NCI-H2171 treated with DMSO at 0.1 percent for 48 hours (cell line): ENCODE results near the gene NUDT16L1.

Experiments used
- DNase-seq: peaks from one replicate; lab custom pipeline; 2025; lab: John Stamatoyannopoulos, UW

Gene NUDT16L1

DNA sequence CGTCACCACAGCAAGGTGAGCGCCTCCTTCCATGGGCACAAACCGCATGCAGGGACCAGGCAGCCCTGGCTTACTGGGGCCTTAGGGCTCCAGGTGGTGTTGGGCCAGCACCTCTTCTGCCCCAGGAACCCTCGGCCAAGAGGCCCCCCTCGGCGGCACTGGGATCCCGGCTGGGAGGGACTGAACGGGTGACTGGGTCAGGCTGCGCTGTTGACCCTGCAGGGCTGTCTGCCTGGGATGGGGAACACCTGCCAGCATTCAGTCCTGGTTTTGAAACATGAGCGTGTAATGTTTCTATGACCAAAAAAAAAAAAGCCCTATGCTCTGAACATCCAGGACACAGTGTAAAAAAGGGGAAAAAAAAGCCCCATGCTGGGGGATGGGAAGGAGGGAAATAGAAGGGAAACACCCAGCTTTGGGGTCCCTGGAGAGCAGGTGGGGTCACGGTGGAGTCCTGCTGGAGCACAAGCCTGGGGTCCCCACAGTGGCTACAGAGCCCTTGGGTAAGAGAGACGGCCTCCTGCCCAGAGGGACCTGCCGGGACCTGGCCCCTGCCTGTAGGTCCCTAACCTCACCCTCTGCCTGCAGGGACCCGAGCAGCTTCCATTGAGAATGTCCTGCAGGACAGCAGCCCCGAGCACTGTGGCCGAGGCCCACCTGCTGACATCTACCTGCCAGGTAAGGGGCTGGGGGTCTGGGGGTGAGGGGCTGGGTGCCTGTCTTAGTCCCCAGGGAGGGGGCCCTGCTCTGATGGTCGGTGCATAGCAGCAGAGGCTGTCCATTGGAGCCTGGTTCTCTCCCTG lies 9.9 kb upstream of the NUDT16L1 start:
- DNase-seq: no peak

DNA sequence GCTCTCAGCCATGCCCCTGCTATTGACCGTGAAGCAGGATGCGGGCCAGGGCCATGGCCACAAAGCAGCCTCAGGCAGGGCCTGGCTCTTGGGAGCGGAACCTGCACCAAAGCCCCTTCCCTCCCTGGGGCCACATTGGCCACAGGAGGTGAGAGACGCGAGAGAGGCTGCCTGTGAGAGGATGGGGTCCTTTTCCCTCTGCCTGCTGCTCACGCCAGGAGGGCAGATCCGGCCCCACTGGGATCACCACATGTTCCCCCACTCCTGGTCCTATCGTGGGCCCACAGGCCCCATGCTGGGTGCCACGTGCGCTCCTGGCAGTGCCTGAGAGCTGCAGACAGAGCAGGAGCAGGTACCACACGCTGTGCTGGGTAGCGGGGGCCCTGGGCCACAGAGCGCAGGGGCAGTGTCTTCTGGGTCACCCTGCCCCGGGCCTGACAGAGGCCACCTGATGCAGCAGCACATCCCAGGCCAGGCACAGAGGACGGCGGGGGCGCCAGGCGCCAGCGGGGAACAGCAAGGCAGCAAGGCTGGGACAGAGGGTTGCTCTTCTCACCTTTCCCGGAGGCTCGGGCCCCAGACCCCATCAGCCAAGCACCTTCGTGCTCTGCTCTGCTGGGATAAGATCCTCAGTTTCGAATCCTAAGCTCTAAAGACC lies 9.2 kb upstream of the NUDT16L1 start:
- DNase-seq: no peak

DNA sequence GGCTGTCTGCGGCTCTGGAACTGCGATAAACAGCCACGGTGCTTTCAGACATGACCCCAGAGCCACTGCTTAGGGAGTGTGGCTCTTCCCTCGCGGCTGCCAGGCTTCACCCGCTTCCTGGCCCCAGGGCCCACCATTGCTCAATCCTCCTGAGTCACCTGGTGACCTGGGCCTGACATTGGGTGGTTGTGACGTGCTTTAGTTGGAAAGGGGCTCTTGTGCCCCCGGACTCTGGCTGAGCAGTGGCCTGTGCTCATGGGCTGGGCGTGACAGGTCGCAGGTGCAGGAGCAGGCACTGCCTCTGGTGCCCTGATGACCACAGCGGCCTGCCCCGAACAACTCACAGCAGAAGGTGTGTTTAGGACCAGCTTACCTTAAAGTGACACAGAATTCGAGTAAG lies 8.6 kb upstream of the NUDT16L1 start:
- DNase-seq: no peak

DNA sequence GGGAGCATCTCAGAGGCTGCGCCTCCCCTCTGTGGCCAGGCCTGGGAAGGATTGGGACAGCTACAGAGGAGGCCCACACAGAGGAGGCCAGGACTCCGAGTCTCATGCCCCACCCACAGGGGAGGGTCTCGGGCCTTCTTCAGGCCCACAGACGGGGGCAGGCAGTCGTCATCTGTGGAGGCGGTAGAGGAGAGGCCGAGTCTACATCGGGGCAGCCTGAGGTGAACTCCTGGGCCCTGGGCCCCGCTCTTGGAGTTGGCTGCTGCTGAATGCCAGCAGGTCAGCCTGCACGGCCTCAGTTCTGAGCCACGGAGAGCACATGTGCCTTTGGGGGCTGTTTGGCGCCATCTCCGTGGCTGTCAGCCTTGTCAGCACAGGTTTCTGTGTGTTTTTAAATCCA lies 8.1 kb upstream of the NUDT16L1 start:
- DNase-seq: no peak

DNA sequence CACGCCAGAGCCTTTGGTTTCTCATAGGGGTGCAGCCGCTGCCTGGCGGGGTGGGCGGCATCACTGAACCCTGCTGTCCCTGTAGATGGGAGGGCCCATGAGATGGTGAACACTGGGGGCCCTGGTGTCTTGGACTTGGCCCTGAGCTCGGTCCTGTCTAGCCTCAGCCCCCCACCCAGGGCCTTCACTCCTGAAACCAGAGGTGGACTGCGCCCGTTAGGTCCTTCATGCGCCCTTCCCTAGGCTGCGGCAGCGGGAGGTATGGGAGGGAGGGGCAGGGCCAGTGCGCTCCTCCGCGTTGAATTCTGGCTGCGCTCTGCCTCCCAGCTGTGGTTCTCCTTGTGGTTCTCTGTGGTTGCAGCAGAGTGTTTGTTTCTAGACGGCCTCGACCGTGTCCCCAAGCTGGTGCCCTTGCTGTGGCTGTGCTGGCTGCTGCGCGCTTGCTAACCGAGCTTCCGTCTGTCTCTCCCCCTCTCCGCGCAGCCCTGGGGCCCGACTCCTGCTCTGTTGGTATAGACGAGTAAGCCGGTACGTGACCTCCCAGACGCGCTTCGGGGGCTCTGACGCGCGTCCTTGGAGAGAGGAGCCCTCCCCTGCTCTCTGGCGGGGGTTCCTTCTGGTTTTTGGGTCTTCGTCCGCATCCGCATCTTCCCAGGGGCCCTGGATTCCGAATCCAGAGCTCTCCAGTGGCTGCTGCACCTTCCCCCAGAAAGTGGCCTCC lies 7.4 kb upstream of the NUDT16L1 start:
- no peak for DNase-seq

DNA sequence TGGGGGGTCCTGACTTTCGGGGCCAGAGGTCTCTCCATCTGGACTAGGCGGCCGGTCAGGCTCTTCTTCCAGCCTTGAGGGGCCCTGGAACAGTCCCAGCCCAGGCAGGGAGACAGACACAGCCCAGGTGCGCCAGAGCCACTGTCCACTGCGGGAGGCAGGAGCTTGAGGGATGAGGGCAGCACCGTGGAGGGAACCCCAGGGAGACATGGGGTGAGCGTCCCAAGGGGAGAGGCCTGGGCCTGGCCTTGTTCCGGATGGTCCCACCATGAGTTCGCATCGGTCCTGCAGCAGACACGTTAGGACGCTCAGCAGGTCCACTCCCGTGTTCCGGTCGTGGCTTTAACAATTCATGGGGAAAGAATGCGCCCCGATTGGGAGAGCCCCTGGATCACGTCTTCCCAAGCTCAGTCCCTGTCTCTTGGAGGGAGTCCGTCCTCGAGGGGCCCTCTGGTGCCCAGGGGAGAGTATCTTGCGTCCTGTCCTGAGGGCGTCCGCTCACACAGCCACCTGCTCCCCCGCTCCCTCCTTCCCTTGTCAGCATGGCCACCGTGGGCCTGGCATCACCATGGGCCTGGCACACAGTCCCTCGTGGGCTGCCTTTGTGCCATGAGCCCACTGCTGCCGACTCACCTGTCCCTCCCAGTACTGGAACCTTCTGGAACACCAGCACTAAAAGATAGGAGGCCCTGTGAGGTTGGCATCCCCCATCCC lies 6.7 kb upstream of the NUDT16L1 start:
- DNase-seq: no peak

DNA sequence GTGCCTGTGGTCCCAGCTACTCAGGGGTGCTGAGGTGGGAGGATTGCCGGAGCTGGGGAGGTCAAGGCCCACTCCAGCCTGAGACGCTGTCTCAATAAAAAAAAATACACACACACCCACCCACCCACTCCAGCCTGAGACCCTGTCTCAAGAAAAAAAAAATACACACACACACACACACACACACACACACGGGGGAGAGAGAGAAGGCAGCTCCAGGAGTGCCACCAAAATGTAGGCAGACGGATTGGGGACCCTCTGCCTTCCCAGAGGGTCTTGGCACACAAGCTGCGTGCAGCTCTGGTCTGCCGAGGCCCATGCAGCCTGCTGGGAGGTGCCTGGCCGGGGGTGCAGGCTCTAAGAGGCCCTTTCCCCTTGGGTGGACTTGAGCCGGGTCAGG lies 5.9 kb upstream of the NUDT16L1 start:
- no peak for DNase-seq

DNA sequence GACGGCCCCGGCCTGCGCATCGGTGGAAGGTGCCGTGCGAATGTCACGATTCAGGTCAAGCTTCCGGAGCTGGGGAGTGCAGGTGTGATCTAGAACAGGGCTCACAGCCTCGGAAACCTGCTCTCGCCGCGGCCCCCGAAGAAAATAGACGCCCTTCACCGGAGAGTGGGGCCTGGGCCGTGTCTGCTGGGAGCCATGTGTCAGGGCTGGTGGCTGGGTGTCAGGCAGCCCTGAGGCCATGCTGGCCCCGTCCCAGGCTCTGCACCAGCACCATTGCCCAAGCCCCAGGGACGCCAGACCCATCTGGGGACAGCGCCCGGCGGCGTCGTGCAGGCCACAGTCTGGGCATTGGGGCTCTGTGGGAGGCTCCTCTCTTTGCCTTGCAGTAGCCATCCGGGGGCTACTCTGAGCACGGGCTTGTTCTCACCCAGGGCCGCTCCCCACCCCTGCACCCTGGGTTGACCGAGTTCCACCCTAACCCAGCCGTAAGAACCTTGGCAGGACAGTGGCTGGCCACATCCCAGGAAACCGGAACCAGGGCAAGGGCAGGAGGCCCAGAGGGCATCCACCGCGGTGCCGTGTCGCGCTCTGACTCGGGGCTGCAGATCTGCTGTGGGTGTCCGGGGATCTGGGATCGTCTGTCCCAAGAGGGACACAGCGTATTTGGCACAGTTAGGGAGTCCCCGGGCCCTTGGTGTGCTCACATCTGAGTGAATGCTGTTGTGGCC lies 5.3 kb upstream of the NUDT16L1 start:
- DNase-seq: no peak

DNA sequence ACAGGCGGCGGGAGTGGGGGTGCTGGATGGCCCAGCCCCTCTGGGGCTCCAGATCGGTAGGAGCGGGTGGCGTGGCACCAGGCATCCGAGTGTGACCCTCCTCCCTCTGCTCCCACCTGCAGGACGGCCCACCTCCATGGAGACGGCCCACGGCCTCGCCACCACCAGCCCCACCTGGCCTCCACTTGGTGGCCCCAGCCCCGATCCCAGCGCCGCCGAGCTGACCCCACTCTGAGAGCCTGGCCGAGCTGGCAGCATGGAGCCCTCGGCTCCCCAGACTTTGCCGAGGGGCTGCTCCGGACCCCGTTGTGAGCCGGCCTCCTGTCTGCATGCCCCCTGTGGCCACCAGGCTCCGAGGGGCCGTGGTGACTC lies 4.7 kb upstream of the NUDT16L1 start:
- no peak for DNase-seq

DNA sequence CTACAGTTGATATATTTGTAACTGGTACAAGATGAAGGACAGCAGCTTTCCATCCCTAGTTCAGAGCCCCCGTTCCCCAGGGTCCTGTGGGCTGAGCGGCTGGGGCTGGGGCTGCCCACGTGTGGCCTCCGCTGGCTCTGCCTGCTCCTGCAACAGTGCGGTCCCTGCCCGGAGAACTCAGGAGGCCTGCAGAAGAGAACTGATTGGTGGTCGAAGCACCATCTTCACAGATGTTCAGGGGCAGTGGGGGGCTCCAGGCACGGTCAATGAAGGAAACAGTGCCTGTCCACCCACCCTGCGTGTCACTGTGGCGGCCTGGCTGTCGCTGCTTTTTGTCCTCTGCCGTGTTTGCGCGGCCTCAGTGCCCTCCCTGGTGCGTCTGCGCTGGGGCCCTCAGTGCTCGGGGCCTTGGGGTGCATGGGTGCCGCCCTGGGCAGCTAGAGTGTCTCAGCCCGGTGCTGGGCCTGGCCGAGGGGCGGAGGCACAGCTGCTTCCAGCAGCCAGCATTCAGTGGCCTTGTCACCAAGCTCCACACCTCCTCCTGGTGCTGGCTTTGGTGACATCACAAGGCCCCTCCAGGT lies 4.2 kb upstream of the NUDT16L1 start:
- no peak for DNase-seq

DNA sequence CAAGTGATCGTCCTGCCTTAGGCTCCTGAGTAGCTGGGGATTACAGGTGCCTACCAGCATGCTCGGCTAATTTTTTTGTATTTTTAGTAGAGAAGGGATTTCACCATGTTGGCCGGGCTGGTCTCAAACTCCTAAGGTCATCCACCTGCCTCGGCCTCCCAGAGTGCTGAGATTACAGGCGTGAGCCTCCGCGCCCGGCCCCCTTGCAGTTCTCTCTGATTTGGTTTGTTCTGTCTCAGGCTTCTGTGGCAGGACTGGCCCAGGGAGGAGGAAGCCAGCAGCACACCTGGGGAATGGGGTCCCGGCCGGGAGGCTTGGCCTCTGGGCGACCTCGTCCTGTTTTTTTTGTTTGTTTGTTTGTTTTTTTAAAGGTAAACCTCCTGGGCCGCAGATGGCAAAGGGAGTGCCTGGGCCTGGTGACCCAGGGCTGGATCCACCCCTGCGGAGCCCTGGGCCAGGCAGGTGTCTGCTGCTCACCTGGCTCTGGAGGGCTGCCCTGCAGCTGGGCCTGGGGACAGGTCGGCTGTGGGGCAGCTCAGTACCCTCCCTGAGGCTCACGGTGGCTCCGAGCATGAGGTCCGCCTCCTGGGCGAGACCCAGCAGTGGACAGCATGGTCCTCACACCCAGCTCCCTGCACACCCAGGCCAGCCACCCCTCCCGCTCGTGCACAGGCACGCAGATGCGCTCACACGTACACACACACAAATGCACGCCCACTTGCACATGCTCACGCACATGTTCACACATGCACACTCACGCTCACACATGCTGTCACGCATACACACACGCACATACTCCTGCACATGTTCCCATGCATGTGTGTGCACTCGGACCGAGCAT lies 3.3 kb upstream of the NUDT16L1 start:
- no peak for DNase-seq

DNA sequence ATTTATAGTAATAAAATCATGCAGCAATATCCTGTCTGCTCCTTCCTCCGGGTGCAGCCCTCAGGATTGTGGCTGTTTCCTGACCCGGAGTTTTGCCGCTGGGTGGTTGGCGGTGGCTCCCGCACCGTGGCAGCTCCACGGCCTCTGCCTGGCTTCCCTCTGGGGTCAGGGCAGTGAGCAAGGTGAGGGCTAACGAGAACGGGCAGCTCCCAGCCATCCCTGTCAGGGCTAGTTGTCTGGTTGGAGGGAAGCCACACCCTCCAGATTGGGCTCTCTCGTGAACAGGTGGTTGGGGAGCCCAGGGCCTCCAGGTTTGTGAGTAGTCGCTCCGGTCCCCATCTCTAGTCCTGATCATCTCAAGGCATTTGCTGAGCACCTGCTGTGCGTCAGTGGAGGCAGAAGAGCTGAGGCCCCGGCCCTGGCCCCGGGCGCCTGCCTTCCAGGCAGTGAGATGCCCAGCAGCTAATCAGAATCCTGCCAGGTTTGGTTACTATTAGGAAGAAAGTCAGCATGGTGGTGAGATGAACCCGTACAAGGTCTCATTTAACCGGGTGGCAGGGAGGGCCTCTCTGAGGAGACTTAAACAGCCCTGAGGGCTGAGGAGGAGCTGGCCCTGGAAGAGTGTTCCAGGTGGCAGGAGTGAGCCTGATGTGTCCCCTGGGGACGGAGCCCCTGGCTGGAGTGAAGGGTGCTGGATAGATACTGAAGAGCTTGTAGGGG lies 2.3 kb upstream of the NUDT16L1 start:
- peak; percentile 10 for DNase-seq

DNA sequence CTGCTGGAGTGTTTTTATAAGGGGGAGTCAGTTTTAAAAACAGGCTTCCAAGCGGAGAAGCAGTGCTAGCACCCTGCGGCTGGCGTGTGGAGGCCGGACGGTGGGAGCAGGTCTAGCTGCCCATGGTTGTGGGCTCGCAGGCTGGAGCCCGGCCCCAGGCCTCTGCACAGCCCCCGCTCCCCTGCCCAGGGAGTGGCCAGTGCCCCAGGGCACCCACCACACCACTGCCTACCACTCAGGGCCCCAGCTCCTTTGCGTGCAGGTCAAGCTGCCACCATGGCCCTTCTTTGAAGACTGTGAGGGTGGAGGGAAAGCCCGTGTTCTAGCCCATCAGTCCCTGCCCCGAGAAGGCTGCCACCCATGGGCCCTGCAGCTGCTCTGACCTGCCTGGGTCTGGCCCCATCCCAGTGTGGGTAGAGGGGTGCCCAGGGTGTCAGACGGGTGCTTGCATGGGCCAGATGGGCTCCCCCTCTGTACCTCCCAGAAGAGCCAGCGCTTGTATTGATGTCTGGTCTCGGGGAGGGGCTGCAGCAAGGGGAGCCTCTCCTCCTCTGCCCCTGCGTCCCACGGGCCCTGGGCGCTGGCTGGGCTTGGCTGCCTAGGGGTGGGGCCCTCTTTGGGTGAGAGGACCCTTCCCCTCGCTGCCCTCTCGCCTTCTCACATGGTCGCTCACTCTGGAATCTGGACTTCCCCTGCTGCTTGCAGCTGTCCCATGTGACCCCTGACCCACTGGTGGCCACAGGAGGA lies 1.5 kb upstream of the NUDT16L1 start:
- DNase-seq: no peak

DNA sequence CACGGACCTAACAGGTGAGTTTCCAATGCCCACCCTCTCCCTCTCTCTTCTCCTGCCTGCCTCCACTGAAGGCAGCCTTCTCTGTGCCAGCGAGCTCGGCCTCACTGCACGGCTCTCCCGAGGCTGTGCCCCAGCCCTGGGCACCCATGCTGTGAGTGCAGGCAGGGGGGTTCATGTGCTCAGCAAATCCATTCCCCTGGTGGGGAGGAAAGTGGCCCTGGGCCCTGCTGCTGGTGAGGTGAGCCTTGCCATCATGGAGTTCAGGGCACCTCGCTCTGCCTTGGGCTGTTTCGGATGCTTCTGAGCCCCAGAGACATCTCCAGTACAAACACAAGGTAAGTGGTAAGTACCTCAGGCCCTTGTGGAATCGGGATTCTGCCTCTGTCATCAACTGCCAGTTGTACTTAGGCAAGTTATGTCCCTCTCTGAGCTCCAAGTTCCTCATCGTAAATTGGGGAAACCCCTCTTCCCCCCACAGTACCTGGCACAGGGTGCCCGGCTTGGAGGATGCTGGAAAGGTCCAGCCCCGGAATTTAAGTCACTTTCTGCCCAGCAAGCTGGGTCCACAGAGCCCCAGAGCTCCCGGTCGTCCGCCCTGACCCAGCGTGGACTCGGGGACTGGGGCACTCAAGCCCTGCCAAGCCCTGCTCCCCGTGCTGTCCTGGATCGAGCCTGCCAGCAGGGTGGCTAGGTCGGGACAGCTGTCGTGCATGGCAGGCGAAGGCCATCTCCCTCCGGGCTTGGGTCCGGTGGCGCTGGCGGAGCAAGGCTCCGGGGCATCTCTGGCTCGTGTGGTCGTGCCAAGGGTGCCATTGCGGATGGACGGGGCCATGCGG lies 684 bp upstream of the NUDT16L1 start:
- DNase-seq: no peak

DNA sequence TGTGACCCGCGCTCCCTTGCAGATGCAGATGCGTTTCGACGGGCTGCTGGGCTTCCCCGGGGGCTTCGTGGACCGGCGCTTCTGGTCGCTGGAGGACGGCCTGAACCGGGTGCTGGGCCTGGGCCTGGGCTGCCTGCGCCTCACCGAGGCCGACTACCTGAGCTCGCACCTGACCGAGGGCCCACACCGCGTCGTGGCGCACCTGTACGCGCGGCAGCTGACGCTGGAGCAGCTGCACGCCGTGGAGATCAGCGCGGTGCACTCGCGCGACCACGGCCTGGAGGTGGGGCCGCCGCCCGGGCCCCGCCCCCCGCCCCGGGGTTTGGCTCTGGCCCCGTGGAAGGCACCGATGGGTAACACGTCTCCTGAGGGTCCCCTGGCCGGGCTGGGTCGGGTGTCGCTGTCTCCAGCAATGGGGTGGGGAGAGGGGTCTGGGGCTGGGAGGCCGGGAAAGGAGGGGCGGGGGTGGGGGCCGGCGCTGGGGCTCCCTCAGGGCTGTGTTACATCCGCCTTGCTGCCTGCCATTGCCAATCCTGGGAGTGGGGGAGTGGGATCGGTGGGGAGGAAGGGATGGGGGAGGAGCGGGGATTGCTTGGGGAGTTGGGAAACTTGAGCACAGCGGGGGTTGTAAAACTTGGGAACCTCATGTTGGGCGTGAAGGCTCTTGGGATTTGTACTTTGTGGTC lies 737 bp downstream of the NUDT16L1 start:
- peak; percentile 39 for DNase-seq

DNA sequence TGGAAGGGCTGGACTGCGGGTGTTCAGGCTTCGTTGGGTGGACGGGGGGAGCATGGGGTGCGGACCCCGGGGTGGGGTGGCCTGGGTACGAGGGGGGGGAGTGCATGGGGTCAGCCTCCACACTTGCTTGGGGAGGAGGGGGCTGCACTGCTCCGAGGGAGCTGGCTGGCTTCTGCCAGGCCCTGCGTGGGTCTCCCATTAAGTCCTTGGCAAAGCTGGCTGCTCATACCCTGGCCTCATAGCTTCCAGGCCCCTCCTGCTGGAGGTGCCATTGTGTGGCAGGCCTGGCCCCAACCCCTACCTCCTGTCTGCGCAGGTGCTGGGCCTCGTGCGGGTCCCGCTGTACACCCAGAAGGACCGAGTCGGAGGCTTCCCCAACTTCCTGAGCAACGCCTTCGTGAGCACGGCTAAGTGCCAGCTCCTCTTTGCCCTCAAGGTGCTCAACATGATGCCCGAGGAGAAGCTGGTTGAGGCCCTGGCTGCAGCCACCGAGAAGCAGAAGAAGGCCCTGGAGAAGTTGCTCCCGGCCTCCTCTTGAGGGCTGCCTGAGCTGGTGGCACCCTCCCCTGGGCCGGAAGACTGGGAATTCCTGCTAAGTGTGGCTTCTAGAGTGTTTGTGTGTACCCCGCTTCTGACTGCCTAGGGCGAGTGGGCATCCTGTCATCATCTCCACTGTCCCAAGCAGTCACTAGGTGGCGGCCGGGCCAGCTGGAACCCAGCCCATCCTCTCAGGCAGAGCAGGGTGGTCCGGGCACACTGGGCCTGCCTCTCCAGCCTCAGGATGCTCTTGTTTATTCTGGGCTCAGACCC lies 1.5 kb downstream of the NUDT16L1 start:
- no peak for DNase-seq
